NCI-H345 (cell line): ENCODE data around the gene RBM25.

Experiments used
- DNase-seq: peaks from one replicate; lab custom pipeline; 2025; lab: John Stamatoyannopoulos, UW

The RBM25 gene

DNA sequence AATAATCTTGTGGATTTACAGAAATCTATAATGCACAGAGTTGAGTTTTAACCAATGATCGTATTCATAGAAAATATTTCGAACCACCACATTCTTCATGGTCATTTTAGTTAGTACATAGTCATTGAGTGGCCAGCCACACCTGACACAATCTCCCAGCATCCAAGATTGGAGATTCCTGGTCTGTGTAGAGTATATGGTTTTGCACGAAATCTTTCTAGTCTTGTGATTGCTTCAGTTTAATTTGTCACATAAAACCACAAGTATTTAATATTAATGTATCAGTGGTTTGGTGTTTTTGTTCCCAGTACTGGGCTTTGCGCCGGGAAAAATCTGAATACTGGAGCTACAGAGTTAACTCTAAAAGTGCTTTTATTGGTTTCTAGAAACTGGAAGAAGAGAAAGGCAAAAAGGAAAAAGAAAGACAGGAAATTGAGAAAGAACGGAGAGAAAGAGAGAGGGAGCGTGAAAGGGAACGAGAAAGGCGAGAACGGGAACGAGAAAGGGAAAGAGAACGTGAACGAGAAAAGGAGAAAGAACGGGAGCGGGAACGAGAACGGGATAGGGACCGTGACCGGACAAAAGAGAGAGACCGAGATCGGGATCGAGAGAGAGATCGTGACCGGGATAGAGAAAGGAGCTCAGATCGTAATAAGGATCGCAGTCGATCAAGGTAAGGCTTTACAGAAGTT, 44.6 kb downstream of the RBM25 start:
- no peak for DNase-seq

DNA sequence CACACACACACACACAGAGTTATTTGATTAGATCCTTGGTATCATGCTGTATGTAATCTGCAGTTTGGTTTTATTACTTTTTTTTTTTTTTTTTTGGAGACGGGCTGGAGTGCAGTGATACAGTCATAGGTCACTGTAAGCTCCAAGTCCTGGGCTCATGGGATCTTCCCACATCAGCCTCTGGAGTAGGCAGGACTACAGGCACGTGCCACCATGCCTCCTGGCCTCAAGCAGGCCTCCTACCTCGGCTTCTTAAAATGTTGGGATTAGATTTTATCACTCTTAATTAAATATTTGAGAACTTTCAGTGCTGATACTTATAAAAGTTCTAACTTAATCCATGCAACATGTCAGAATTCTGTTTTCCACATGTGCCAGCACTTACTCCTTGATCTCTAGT, 46.7 kb downstream of the RBM25 start:
- DNase-seq = no peak

DNA sequence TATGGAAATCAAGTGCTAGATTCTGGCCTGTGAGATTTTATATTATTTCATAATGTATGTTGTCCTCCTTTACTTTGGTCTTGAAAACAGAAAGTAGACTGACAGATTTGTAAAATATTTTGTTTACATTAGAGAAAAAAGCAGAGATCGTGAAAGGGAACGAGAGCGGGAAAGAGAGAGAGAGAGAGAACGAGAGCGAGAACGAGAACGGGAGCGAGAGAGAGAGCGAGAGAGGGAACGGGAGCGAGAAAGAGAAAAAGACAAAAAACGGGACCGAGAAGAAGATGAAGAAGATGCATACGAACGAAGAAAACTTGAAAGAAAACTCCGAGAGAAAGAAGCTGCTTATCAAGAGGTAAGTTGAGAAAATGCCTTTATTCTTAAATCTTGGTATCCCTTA, 47.4 kb downstream of the RBM25 start:
- no peak for DNase-seq

- no peak for DNase-seq
Observed at GRCh38 chr14:73116079-73116665, 57.8 kb downstream of the RBM25 start.

DNA sequence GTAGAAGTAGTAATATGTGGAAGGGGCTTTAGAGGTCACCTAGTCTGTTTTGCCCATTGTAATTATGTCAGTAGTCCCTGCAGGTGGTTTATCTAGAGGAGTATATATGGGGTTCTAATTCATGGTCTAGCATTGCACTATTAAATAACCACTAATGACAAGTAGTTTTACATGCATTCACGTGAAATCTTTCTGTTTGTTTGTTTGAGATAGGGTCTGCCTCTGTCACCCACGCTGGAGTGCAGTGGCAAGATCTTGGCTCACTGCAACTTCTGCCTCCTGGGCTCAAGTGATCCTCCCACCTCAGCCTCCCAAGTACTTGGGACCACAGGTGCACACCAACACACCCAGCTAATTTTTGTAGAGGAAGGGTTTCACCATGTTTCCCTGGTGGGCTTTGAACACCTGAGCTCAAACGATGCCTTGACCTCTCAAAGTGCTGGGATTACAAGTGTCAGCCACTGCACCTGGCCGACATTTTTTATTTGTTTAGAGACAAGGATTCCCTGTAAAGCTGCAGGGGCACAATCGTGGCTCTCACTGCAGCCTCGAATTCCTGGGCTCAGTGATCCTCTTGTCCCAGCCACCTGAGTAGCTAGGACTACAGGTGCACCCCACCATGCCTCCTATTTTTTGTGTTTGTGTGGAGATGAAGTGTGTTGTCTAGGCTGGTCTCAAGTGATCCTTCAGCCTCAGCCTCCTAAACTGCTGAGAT, 66.0 kb downstream of the RBM25 start:
- DNase-seq = no peak

DNA sequence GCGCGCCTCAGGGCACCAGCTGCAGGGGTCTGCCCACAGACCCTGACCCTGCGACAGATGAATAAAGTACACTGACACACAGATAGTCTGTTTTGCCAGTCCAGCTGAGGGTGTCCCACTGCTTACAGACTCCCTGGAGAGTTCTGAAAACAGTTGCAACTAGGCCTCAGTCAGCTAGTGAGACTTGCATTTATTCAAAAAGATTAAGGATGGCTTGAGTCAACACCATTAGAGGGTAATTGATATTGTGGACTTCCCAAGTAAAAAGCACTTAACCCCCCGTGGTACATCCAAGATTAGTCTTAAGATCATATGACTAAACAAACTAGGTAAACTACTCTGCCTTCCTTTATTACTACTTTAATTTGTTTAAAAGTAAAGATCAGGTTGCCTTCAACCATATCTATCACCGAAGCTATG, 66.8 kb downstream of the RBM25 start:
- peak; percentile 30 for DNase-seq

- DNase-seq = no peak
Observed at GRCh38 chr14:73125746-73126145, 67.4 kb downstream of the RBM25 start.

DNA sequence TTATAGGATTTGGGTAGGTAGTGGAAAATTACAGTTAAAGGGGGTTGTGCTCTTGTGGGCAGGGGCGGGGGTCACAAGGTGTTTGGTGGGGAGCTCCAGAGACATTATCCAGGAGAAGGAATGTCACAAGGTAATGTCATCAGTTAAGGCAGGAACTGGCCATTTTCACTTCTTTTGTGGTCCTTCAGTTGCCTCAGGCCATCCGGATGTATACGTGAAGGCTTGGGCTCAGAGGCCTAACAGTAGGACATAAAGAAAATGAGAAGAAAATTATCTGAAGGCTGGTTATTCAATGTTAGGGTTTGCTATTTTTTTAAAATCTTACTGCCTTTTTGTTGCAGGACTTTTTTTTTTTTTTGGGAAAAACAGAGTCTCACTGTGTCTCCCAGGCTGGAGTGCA, 75.5 kb downstream of the RBM25 start:
- DNase-seq = no peak

GRCh38 chr14:73136085-73136386, 77.7 kb downstream of the RBM25 start:
- no peak for DNase-seq

GRCh38 chr14:73136387-73137225, 78.3 kb downstream of the RBM25 start, which contains the start of gene PSEN1:
Gene PSEN1 (plus strand): TSS chr14:73136507. CDS start chr14:73148020, 11,513 bp downstream.
- peak; percentile 95 for DNase-seq

GRCh38 chr14:73140811-73141323, 82.5 kb downstream of the RBM25 start:
- DNase-seq = no peak

DNA sequence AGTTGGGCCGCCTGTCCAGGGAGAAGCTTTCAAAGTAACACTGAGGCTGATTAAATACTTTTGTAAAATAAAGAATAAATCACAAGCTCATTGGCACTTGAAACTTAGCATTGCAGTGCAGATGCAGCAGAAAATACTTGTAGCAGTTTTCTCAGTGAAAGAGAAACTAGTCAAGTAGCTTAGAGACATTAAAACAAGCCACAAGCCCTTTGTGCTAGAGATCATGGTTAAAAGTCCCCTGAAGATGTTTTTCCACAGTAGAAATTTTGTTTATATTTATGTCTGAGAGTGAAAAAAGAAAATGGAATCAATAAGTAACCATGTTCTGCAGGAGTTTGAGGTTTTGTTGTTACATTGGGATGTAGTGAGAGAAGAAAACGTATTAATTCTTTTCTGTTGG, 83.9 kb downstream of the RBM25 start:
- no peak for DNase-seq

DNA sequence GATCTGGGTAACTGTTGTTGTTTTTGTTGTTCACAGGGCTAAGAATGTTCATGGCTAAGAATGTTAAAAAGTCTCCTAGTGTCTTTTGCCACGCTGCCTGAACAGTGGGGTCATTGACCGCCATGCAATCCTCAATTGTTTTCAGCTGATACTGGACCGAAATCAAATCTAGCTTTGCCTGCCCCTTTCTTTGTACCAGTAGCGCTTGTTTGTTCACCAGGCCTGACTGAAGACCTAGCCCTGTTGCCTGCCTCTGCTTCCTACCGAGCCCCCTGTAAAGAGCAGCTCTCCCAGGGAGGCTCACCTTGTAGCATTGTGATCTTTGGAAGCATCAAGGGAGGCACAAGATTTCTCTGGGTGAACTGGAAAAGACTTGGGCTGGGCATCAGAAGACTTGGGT, 84.7 kb downstream of the RBM25 start:
- DNase-seq = no peak

GRCh38 chr14:73143617-73144016, 85.3 kb downstream of the RBM25 start:
- DNase-seq = no peak

DNA sequence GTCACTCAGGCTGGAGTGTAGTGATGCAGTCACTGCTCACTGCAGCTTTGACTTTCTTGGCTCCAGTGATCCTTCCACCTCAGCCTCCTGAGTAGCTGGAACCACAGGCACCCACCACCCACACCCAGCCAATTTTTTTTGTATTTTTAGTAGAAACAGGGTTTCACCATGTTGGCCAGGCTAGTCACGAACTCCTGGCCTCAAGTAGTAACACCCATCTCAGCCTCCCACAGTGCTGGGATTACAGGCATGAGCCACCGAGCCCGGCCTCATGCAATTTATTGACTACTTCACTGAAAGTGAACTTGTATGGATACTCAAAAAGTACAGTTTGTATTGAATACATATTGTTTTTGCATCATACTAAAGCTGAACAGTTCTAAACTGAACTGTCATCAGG, 87.0 kb downstream of the RBM25 start:
- DNase-seq = no peak

DNA sequence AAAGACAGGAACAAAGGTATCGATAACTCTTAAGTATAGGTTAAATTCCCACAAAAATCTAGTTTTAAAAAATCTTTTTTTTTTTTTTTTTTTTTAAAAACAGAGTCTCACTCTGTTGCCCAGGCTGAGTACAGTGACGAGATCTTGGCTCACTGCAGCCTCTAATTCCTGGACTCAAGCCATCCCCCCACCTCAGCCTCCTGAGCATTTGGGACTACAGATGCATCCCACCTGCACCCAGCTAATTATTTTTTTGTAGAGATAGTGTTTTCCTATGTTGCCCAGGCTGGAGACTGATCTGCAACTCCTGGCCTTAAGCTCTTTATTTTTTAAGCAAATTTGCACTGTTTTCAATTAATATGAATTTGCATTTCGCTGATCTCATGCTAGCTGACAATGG, 87.8 kb downstream of the RBM25 start:
- DNase-seq = no peak

- DNase-seq = no peak
Observed at GRCh38 chr14:73149753-73150152, 91.4 kb downstream of the RBM25 start.

GRCh38 chr14:73153272-73153671, 94.9 kb downstream of the RBM25 start:
- no peak for DNase-seq

DNA sequence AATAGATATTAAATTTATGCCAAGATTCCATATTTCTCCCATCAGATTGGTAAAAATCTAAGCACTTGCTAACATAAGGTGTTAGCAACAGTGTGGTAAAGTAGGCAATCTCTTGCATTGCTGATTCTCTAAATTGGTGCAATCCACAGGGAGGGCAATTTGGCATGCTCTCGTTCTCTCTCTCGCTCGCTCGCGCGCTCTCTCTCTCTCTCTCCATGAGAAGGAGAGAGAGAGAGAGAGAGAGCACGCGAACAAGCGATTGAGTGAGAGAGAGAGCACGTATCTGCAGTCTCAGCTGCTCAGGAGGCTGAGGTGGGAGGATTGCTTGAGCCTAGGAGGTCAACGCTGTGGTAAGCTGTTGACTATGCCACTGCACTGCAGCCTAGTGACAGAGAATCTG, 103.9 kb downstream of the RBM25 start:
- no peak for DNase-seq

- no peak for DNase-seq
Observed at GRCh38 chr14:73166399-73166798, 108.1 kb downstream of the RBM25 start.

DNA sequence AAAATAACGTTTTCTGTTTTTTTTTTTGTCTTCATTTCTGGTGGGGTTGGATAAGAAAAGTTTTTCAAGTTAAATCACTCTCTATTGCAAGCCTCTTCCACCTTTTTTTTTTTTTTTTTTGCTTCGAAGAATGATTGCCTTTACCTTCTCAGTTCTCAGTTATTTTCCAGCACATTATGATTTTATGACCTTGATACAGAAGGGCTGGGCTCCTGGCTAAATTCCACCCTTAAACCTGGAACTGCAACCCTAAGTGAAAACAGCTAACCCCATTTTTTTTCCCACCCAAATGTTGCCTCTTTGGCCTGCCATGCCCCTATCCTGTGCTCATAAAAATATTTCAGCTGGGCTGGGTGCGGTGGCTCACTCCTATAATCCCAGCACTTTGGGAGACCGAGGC, 109.4 kb downstream of the RBM25 start:
- DNase-seq = no peak

GRCh38 chr14:73168274-73168673, 109.9 kb downstream of the RBM25 start:
- DNase-seq = no peak
